GM04504 (cell line): Measurements from ENCODE around the gene CHPF2.

Experiments used
- DNase-seq: peaks from one replicate; pipeline ENCODE4 v3.0.0-alpha.2; 2012; ENCODE audit warnings: low read depth

Gene CHPF2

GRCh38 chr7:151206914-151207313 lies 25.4 kb upstream of the CHPF2 start:
- no peak for DNase-seq

- no peak for DNase-seq
These were observed 25.0 kb upstream of the CHPF2 start for GRCh38 chr7:151207315-151207714.

GRCh38 chr7:151207804-151208203 lies 24.5 kb upstream of the CHPF2 start:
- DNase-seq: no peak

GRCh38 chr7:151208253-151208862 lies 23.9 kb upstream of the CHPF2 start:
- no peak for DNase-seq

- DNase-seq: no peak
These were observed 22.7 kb upstream of the CHPF2 start for GRCh38 chr7:151209588-151209987.

GRCh38 chr7:151210087-151210854 lies 22.0 kb upstream of the CHPF2 start, which contains the start of gene H2BK1:
TSS of gene H2BK1 (minus strand) at chr7:151210488. CDS start at chr7:151210318, 170 bp downstream.
- DNase-seq: no peak

GRCh38 chr7:151211155-151211772 lies 21.0 kb upstream of the CHPF2 start:
- no peak for DNase-seq

GRCh38 chr7:151212626-151213025 lies 19.7 kb upstream of the CHPF2 start:
- DNase-seq: no peak

GRCh38 chr7:151213826-151214225 lies 18.5 kb upstream of the CHPF2 start:
- DNase-seq: no peak

GRCh38 chr7:151215396-151215795 lies 16.9 kb upstream of the CHPF2 start:
- no peak for DNase-seq

GRCh38 chr7:151218170-151218569 lies 14.1 kb upstream of the CHPF2 start:
- no peak for DNase-seq

- no peak for DNase-seq
These were observed 8.6 kb upstream of the CHPF2 start for GRCh38 chr7:151223728-151224127.

- DNase-seq: no peak
These were observed 6.3 kb upstream of the CHPF2 start for GRCh38 chr7:151225948-151226510.

GRCh38 chr7:151226560-151226874 lies 5.8 kb upstream of the CHPF2 start:
- DNase-seq: no peak

- DNase-seq: peak; percentile 98
These were observed 5.2 kb upstream of the CHPF2 start, which contains the start of gene ABCF2 for GRCh38 chr7:151226875-151227782. TSS of gene ABCF2 (minus strand) at chr7:151227205. CDS start at chr7:151226458, 747 bp downstream.

GRCh38 chr7:151228024-151228866 lies 4.0 kb upstream of the CHPF2 start:
- DNase-seq: no peak

- no peak for DNase-seq
These were observed 3.0 kb upstream of the CHPF2 start for GRCh38 chr7:151229249-151229648.

GRCh38 chr7:151231080-151231479 lies 1.2 kb upstream of the CHPF2 start:
- DNase-seq: no peak

- peak; percentile 61 for DNase-seq
These were observed 826 bp downstream of the CHPF2 start for GRCh38 chr7:151232917-151233701.

GRCh38 chr7:151233804-151234203 lies 1.5 kb downstream of the CHPF2 start:
- no peak for DNase-seq
